Spleen (tissue), 7 donors: ENCODE data around the gene MRPS33.

Experiments used
- POLR2A ChIP-seq, 3 donors: fragments of 450-650 bp; IDR thresholded peaks; one replicate each; pipeline ENCODE4 v1.5.1; 2017; ENCODE audit warnings: antibody characterized with exemption in 3 of 3, mild to moderate bottlenecking in 1 of 3
- POLR2AphosphoS5 ChIP-seq, 3 donors: sonication (generic); formaldehyde crosslinking; IDR thresholded peaks; one replicate each; pipeline ENCODE4 v1.5.1; 2017; ENCODE audit warnings: antibody characterized with exemption in 3 of 3
- TF ChIP-seq, protein P1 (sequence below), 11 experiments: fragments of 200-600 bp in 7 of 11; fragments of 450-650 bp in 4 of 11; sonication (generic) in 4 of 11; IDR thresholded peaks in 8 of 11; conservative IDR thresholded peaks in 3 of 11; 1 replicate in 7 of 11; 2 replicates in 4 of 11; pipeline versions ENCODE4 v1.4.0 to v1.8.0; 2016 to 2021; ENCODE audit warnings: antibody characterized with exemption in 11 of 11, inconsistent platforms in 4 of 11, mild to moderate bottlenecking in 1 of 11
- donor health status: DM: no; HTN: no; CAD: no; lungs with moderate emphysema.
- donor health status: DM: no; HTN: no; CAD: no.
- donor health status: DM: no; HTN: no; CAD: no.

DNA sequence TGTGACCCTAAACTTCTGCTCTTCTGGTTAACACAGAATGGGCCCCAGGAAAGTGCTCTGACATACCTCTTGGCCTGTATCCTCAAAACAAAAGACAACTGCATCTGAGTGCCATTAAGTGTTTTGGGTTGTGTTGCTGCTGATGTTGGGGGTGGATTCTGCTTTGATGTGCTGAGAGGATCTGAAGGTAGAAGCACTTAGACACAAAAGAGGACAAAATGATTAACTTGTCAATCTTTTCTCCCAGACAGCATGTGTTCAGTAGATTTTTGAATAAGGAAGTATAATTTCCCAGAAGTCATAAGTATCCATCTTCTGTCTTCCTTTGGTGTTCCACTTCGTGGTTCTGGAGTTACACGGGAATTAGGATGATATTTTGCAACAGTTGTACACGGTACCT lies 43.0 kb upstream of the MRPS33 start:
- TF ChIP-seq POLR2AphosphoS5 (IDR thresholded peaks at IDR 0.05), result no peak
- TF ChIP-seq, protein P1, sequence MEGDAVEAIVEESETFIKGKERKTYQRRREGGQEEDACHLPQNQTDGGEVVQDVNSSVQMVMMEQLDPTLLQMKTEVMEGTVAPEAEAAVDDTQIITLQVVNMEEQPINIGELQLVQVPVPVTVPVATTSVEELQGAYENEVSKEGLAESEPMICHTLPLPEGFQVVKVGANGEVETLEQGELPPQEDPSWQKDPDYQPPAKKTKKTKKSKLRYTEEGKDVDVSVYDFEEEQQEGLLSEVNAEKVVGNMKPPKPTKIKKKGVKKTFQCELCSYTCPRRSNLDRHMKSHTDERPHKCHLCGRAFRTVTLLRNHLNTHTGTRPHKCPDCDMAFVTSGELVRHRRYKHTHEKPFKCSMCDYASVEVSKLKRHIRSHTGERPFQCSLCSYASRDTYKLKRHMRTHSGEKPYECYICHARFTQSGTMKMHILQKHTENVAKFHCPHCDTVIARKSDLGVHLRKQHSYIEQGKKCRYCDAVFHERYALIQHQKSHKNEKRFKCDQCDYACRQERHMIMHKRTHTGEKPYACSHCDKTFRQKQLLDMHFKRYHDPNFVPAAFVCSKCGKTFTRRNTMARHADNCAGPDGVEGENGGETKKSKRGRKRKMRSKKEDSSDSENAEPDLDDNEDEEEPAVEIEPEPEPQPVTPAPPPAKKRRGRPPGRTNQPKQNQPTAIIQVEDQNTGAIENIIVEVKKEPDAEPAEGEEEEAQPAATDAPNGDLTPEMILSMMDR (IDR thresholded peaks at IDR 0.05 in 8 of 11, conservative IDR thresholded peaks at IDR 0.05 in 3 of 11), result no peak
- no peak for TF ChIP-seq POLR2A (IDR thresholded peaks at IDR 0.05)
